VCaP (cell line): Measurements from ENCODE around the gene RETREG1.
A peak's percentile ranks its signal among the peaks of the same experiment; 100 is the strongest.

Experiments used
- H3K27ac ChIP-seq: fragments of 450-650 bp; 2 replicates; pipeline ENCODE4 v1.5.1; 2017
- CTCF ChIP-seq: fragments of 450-650 bp; conservative IDR thresholded peaks from 2 replicates; pipeline ENCODE4 v1.5.1; 2017; ENCODE audit warnings: mild to moderate bottlenecking, moderate library complexity

RETREG1 gene

GRCh38 chr5:16489322-16489791 lies 127.4 kb downstream of the RETREG1 start:
- peak overlapping the region; percentile 68 for H3K27ac ChIP-seq
- TF ChIP-seq CTCF: peak; percentile 82

- TF ChIP-seq CTCF: no peak
These were observed 129.3 kb downstream of the RETREG1 start for GRCh38 chr5:16487456-16487855.

GRCh38 chr5:16486711-16487111 lies 130.1 kb downstream of the RETREG1 start:
- TF ChIP-seq CTCF: no peak
- peak overlapping the region; percentile 68; the same call in 1 of the 2 replicates for H3K27ac ChIP-seq

More at GRCh38 chr5:16487456-16487855, 129.3 kb downstream of the RETREG1 start:
- peak overlapping the region; percentile 68 for H3K27ac ChIP-seq

- TF ChIP-seq CTCF: no peak
- peak overlapping the region; percentile 52 for H3K27ac ChIP-seq
These were observed 131.1 kb downstream of the RETREG1 start for GRCh38 chr5:16485656-16486055.

- H3K27ac ChIP-seq: peak overlapping the region; percentile 52; the same call in 1 of the 2 replicates
- no peak for TF ChIP-seq CTCF
These were observed 132.7 kb downstream of the RETREG1 start for GRCh38 chr5:16484081-16484480.

GRCh38 chr5:16483361-16483760 lies 133.4 kb downstream of the RETREG1 start:
- no peak overlapping the region for H3K27ac ChIP-seq

GRCh38 chr5:16482891-16483290 lies 133.9 kb downstream of the RETREG1 start:
- TF ChIP-seq CTCF: no peak
- H3K27ac ChIP-seq: no peak overlapping the region

More at GRCh38 chr5:16483361-16483760, 133.4 kb downstream of the RETREG1 start:
- no peak for TF ChIP-seq CTCF
